Measurements from ENCODE around the gene MOGAT3.

The MOGAT3 gene

GRCh38 chr7:101233907-101234547 is 33.2 kb upstream of the MOGAT3 start:
- no peak for DNase-seq (ENCODE audit: low spot score)

GRCh38 chr7:101232141-101232850 is 31.5 kb upstream of the MOGAT3 start:
- no peak for DNase-seq (ENCODE audit: low spot score)

GRCh38 chr7:101231644-101232043 is 30.8 kb upstream of the MOGAT3 start:
- no peak for DNase-seq (ENCODE audit: low spot score)

GRCh38 chr7:101226721-101227120 is 25.9 kb upstream of the MOGAT3 start:
- no peak for DNase-seq (ENCODE audit: low spot score)

- DNase-seq (ENCODE audit: low spot score) = no peak
Measured at GRCh38 chr7:101225650-101226049, 24.8 kb upstream of the MOGAT3 start.

- no peak for DNase-seq (ENCODE audit: low spot score)
Measured at GRCh38 chr7:101223528-101223927, 22.7 kb upstream of the MOGAT3 start.

GRCh38 chr7:101222275-101222830 is 21.5 kb upstream of the MOGAT3 start:
- no peak for DNase-seq (ENCODE audit: low spot score)

- DNase-seq (ENCODE audit: low spot score) = no peak
Measured at GRCh38 chr7:101220295-101220694, 19.5 kb upstream of the MOGAT3 start.

- DNase-seq (ENCODE audit: low spot score) = no peak
Measured at GRCh38 chr7:101218236-101219125, 17.6 kb upstream of the MOGAT3 start.

- peak; percentile 98 for DNase-seq (ENCODE audit: low spot score)
Measured at GRCh38 chr7:101217388-101218235, 16.8 kb upstream of the MOGAT3 start, which contains the start of the genes PLOD3 and ZNHIT1. Gene PLOD3, minus strand, starts transcription at chr7:101217581. Its CDS starts 307 bp downstream, at chr7:101217274. Gene ZNHIT1, plus strand, starts transcription at chr7:101218165. Its CDS starts 31 bp downstream, at chr7:101218196.

- no peak for DNase-seq (ENCODE audit: low spot score)
Measured at GRCh38 chr7:101216860-101217387, 16.1 kb upstream of the MOGAT3 start.

- peak; percentile 54 for DNase-seq (ENCODE audit: low spot score)
Measured at GRCh38 chr7:101216001-101216859, 15.4 kb upstream of the MOGAT3 start.

- DNase-seq (ENCODE audit: low spot score) = no peak
Measured at GRCh38 chr7:101212014-101212413, 11.2 kb upstream of the MOGAT3 start.

GRCh38 chr7:101211501-101211900 is 10.7 kb upstream of the MOGAT3 start:
- DNase-seq (ENCODE audit: low spot score) = no peak

GRCh38 chr7:101210143-101210542 is 9.3 kb upstream of the MOGAT3 start:
- no peak for DNase-seq (ENCODE audit: low spot score)

GRCh38 chr7:101208794-101209193 is 8.0 kb upstream of the MOGAT3 start:
- no peak for DNase-seq (ENCODE audit: low spot score)

- DNase-seq (ENCODE audit: low spot score) = no peak
Measured at GRCh38 chr7:101207459-101207858, 6.6 kb upstream of the MOGAT3 start.

GRCh38 chr7:101206665-101207042 is 5.8 kb upstream of the MOGAT3 start:
- no peak for DNase-seq (ENCODE audit: low spot score)

GRCh38 chr7:101205901-101206664 is 5.2 kb upstream of the MOGAT3 start:
- DNase-seq (ENCODE audit: low spot score) = no peak

Measured in GM03348 (cell line).